ENCODE results near the gene ASPSCR1. TPM values are rescaled to one million over a fixed set of nuclear protein-coding genes. Genes with fewer than 3 reads are reported as not detected.
"Not testable (repeated sequence)": the region's sequence is repeated elsewhere in the genome, so short reads cannot be mapped to it uniquely, and the experiment has no call there.

ASPSCR1 gene
- total and polyA plus RNA-seq, 2 donors (not counting 1 experiment from before 2014, with no cell fraction given), result 6.3 to 35.7 TPM

GRCh38 chr17:82036634-82037091 is 59.2 kb downstream of the ASPSCR1 start:
- DNase-seq (ENCODE audit: low read depth in 2 of 2), result no peak
- H3K9me3 ChIP-seq (ENCODE audit: control insufficient read depth, insufficient read depth, low read depth, low read length), result no peaks in the 10 kb centered on the region
- no peaks in the 10 kb centered on the region for H3K36me3 ChIP-seq (ENCODE audit: control insufficient read depth, insufficient read depth, low read length)
- TF ChIP-seq EZH2 (IDR thresholded peaks at IDR 0.05; ENCODE audit: low read length, missing control alignments) (no peak), CTCF (conservative IDR thresholded peaks at IDR 0.05 in 1 of 2, IDR thresholded peaks at IDR 0.05 in 1 of 2; ENCODE audit: low read depth in 1 of 2, low read length in 2 of 2) (no peak)
- H3K4me3 ChIP-seq (replicated peaks in 1 of 4; ENCODE audit: control extremely low read depth in 1 of 4, insufficient read depth in 1 of 4, low read depth in 3 of 4, low read length in 4 of 4), result peak overlapping the region; percentile 67 to 83 (median 70)
- H3K79me2 ChIP-seq (ENCODE audit: control insufficient read depth, insufficient read depth, low read length), result no peaks in the 10 kb centered on the region
- H3K4me2 ChIP-seq (ENCODE audit: extremely low read depth, insufficient read depth, low read length), result peak overlapping the region; percentile 80
- H3K9ac ChIP-seq (ENCODE audit: insufficient read depth, low read length), result peak overlapping the region; percentile 71
- H3K27ac ChIP-seq (ENCODE audit: insufficient read depth, low read length), result peak overlapping the region; percentile 78
- H3K4me1 ChIP-seq (ENCODE audit: control insufficient read depth, extremely low read depth, insufficient read depth, low read length), result peaks cover 4% of the 10 kb centered on the region
- H4K20me1 ChIP-seq (ENCODE audit: control insufficient read depth, extremely low read depth, insufficient read depth, low read length), result no peaks in the 10 kb centered on the region
- H2AFZ ChIP-seq (ENCODE audit: low read length), result peak overlapping the region; percentile 35
- no peaks in the 10 kb centered on the region for H3K27me3 ChIP-seq (ENCODE audit: control insufficient read depth, insufficient read depth, low read length)

GRCh38 chr17:82037092-82037888 is 59.9 kb downstream of the ASPSCR1 start, which contains the start of gene DCXR:
Gene DCXR, minus strand, starts transcription at chr17:82037697. Its CDS starts 15 bp downstream, at chr17:82037682.
- no peaks in the 10 kb centered on the region for H3K9me3 ChIP-seq (ENCODE audit: control insufficient read depth, insufficient read depth, low read depth, low read length)
- peak within 1 kb of the TSS; percentile 71 for H3K9ac ChIP-seq (ENCODE audit: insufficient read depth, low read length)
- TF ChIP-seq EZH2 (IDR thresholded peaks at IDR 0.05; ENCODE audit: low read length, missing control alignments) (no peak), CTCF (conservative IDR thresholded peaks at IDR 0.05 in 1 of 2, IDR thresholded peaks at IDR 0.05 in 1 of 2; ENCODE audit: low read depth in 1 of 2, low read length in 2 of 2) (peak; percentile 47)

GRCh38 chr17:82037889-82038195 is 60.4 kb downstream of the ASPSCR1 start:
- Histone ChIP-seq H3K9ac (ENCODE audit: insufficient read depth, low read length) (no peak overlapping the region), H3K27ac (ENCODE audit: insufficient read depth, low read length) (no peak overlapping the region), H4K20me1 (ENCODE audit: control insufficient read depth, extremely low read depth, insufficient read depth, low read length) (no peaks in the 10 kb centered on the region)

More at GRCh38 chr17:82037092-82037888, 59.9 kb downstream of the ASPSCR1 start, which contains the start of gene DCXR:
- Histone ChIP-seq H4K20me1 (ENCODE audit: control insufficient read depth, extremely low read depth, insufficient read depth, low read length) (no peaks in the 10 kb centered on the region), H2AFZ (ENCODE audit: low read length) (peak within 1 kb of the TSS; percentile 75), H3K79me2 (ENCODE audit: control insufficient read depth, insufficient read depth, low read length) (no peaks in the 10 kb centered on the region), H3K27ac (ENCODE audit: insufficient read depth, low read length) (peak within 1 kb of the TSS; percentile 78), H3K4me3 (replicated peaks in 1 of 4; ENCODE audit: control extremely low read depth in 1 of 4, insufficient read depth in 1 of 4, low read depth in 3 of 4, low read length in 4 of 4) (peak within 1 kb of the TSS; percentile 67 to 83 (median 70)), H3K36me3 (ENCODE audit: control insufficient read depth, insufficient read depth, low read length) (no peaks in the 10 kb centered on the region), H3K4me1 (ENCODE audit: control insufficient read depth, extremely low read depth, insufficient read depth, low read length) (peaks cover 4% of the 10 kb centered on the region), H3K27me3 (ENCODE audit: control insufficient read depth, insufficient read depth, low read length) (no peaks in the 10 kb centered on the region), H3K4me2 (ENCODE audit: extremely low read depth, insufficient read depth, low read length) (peak within 1 kb of the TSS; percentile 80)
- peak; percentile 94 to 96 for DNase-seq (ENCODE audit: low read depth in 2 of 2)

GRCh38 chr17:82038796-82039409 is 61.5 kb downstream of the ASPSCR1 start:
- not testable (repeated sequence) for DNase-seq (ENCODE audit: low read depth in 2 of 2)

More at GRCh38 chr17:82037889-82038195, 60.4 kb downstream of the ASPSCR1 start:
- Histone ChIP-seq H3K9me3 (ENCODE audit: control insufficient read depth, insufficient read depth, low read depth, low read length) (no peaks in the 10 kb centered on the region), H3K4me3 (replicated peaks in 1 of 4; ENCODE audit: control extremely low read depth in 1 of 4, insufficient read depth in 1 of 4, low read depth in 3 of 4, low read length in 4 of 4) (peak overlapping the region; percentile 30 to 83 (median 61)), H3K4me1 (ENCODE audit: control insufficient read depth, extremely low read depth, insufficient read depth, low read length) (peaks cover 4% of the 10 kb centered on the region), H3K36me3 (ENCODE audit: control insufficient read depth, insufficient read depth, low read length) (no peaks in the 10 kb centered on the region), H3K4me2 (ENCODE audit: extremely low read depth, insufficient read depth, low read length) (peak overlapping the region; percentile 74), H3K79me2 (ENCODE audit: control insufficient read depth, insufficient read depth, low read length) (no peaks in the 10 kb centered on the region), H3K27me3 (ENCODE audit: control insufficient read depth, insufficient read depth, low read length) (no peaks in the 10 kb centered on the region), H2AFZ (ENCODE audit: low read length) (peak overlapping the region; percentile 75)
- DNase-seq (ENCODE audit: low read depth in 2 of 2), result no peak
- TF ChIP-seq CTCF (conservative IDR thresholded peaks at IDR 0.05 in 1 of 2, IDR thresholded peaks at IDR 0.05 in 1 of 2; ENCODE audit: low read depth in 1 of 2, low read length in 2 of 2) (no peak), EZH2 (IDR thresholded peaks at IDR 0.05; ENCODE audit: low read length, missing control alignments) (no peak)

More at GRCh38 chr17:82038796-82039409, 61.5 kb downstream of the ASPSCR1 start:
- not testable (repeated sequence) for H3K79me2 ChIP-seq (ENCODE audit: control insufficient read depth, insufficient read depth, low read length); H3K9me3 ChIP-seq (ENCODE audit: control insufficient read depth, insufficient read depth, low read depth, low read length); H3K4me1 ChIP-seq (ENCODE audit: control insufficient read depth, extremely low read depth, insufficient read depth, low read length); H3K27me3 ChIP-seq (ENCODE audit: control insufficient read depth, insufficient read depth, low read length); H3K4me3 ChIP-seq (replicated peaks in 1 of 4; ENCODE audit: control extremely low read depth in 1 of 4, insufficient read depth in 1 of 4, low read depth in 3 of 4, low read length in 4 of 4); H2AFZ ChIP-seq (ENCODE audit: low read length); H3K36me3 ChIP-seq (ENCODE audit: control insufficient read depth, insufficient read depth, low read length); H3K4me2 ChIP-seq (ENCODE audit: extremely low read depth, insufficient read depth, low read length); H4K20me1 ChIP-seq (ENCODE audit: control insufficient read depth, extremely low read depth, insufficient read depth, low read length); H3K27ac ChIP-seq (ENCODE audit: insufficient read depth, low read length); H3K9ac ChIP-seq (ENCODE audit: insufficient read depth, low read length)
